HG02759 (cell line): ENCODE results near the gene LRPAP1.

Source experiments
- ATAC-seq: cut with Tn5 transposase; IDR thresholded peaks from one replicate; pipeline ENCODE4 v1.9.1; 2021; ENCODE audit warnings: mild to moderate bottlenecking, moderate library complexity; ENCODE audit not compliant: unreplicated experiment

The LRPAP1 gene

GRCh38 chr4:3475713-3476260 lies 56.4 kb downstream of the LRPAP1 start:
- no peak for ATAC-seq

DNA sequence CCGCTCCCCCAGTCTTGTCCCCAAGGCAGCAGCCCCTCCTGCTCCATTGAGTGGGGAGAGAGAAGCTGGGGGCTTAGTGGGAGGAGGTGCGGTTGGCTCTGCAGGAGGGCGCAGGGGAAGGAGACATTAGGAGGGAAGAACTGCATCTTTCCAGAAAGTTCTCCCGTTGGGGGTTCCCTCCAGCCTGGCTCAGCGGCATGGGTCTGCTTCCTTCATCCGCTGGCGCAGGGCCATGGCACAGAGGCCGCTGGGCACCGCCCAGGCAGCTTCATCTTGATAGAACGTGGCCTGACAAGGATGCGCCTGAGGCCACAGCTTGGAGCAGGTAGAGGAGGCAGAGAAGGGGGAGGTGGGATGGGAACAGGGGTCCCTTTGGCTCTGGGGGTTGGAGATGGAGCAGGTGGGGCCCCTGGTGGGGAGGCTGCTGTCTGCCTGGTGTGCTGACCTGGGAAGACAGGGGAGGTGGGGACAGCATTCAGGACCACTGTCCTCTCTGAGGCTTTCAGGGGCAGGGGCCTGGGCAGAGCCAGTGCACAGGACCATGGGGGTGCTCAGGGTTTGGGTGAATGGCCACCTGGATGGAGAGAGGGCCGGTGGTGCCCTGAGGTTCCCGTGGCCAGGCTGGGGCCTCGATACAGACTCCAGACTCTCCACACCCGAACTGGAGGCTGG lies 57.0 kb downstream of the LRPAP1 start:
- no peak for ATAC-seq

DNA sequence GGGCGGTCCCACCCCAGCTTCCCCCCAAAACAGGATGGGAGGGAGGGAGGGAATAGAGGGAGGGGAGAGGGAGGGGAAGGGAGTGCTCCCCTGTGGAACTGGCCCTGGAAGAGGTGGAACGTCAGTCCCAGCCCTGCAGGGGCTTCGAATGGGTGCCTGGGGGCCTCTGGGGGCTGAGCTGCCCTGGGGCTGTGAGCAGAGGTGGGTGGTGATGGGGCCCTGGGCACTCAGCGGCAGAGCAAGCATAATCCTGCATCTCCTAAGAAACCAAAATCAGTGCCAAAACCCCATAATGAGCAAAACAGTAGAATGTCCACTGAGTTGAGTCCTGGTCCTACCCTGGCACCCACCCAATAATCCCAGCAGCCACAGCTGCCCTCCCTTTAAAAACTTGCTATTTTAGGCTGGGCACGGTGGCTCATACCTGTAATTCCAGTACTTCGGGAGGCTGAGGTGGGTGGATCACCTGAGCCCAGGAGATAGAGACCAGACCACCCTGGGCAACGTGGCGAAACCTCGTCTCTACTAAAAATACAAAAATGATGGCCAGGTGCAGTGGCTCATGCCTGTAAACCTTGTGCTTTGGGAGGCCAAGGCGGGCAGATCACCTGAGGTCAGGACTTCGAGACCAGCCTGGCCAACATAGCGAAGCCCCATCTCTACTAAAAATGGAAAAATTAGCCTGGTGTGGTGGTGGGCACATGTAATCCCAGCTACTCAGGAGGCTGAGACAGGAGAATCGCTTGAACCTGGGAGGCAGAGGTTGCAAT lies 58.0 kb downstream of the LRPAP1 start:
- ATAC-seq: no peak

DNA sequence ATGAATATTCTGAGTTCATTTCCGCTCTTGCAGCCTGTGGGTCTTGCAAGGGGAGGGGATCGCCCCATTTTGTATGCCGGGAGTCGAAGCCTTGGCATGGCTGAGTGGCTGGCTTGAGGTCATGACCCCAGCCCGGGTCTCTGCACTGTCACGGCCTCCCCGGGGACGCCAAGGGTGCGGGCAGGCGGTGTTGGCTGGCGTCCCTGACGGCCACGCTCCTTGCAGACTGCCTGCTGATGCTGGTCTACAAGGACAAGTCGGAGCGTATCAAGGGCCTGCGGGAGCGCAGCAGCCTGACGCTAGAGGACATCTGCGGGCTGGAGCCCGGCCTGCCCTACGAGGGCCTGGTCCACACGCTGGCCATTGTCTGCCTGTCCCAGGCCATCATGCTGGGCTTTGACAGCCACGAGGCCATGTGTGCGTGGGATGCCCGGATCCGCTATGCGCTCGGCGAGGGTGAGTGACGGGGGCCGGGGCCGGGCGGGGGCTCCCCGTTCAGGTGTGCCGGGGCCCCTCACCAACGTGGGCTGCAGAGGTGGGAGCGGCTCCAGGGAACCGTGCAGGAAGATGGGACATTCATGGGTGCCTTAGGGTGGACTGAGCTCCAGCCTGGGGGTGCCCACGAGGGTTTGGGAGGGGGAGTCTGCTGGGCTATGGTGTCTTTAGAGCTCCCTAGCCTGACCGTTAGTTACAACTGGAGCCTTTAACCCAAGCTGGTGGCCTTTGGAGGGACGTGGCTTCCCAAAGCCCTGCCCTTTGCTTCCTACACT lies 58.9 kb downstream of the LRPAP1 start:
- no peak for ATAC-seq

GRCh38 chr4:3472411-3473141 lies 59.6 kb downstream of the LRPAP1 start:
- no peak for ATAC-seq

- no peak for ATAC-seq
Measured at GRCh38 chr4:3471886-3472285, 60.3 kb downstream of the LRPAP1 start.

DNA sequence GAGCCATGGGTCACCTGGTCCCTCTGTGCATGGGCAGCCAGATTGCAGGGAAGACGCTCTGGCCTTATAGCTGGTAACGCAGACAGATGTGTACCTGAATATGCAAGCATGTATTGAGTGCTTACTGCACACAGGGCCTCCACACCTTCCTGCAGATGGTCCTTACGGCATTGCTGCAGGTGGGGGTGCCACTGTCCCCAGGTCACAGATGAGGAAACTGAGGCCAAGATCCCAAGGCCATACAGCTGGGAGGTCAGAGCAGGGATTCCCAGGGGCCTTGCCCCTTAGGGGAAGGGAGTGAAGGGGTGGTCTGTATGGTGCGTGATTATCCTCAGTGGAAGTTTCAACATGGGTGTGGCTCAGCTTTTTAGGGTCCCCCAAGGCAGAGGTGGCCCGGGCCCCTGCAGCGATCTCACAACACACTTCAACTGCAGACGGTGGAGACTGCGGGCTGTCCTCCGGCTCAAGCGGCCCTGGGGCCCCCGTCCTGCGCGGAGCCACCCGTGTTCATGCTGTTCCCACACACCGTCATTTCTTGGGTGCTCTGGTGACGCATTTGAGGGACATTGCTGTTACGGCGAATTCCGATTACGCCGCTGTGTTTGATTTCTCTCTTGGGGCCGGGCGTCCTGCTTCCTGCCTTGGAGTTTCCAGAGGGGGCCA lies 61.0 kb downstream of the LRPAP1 start:
- ATAC-seq: no peak

DNA sequence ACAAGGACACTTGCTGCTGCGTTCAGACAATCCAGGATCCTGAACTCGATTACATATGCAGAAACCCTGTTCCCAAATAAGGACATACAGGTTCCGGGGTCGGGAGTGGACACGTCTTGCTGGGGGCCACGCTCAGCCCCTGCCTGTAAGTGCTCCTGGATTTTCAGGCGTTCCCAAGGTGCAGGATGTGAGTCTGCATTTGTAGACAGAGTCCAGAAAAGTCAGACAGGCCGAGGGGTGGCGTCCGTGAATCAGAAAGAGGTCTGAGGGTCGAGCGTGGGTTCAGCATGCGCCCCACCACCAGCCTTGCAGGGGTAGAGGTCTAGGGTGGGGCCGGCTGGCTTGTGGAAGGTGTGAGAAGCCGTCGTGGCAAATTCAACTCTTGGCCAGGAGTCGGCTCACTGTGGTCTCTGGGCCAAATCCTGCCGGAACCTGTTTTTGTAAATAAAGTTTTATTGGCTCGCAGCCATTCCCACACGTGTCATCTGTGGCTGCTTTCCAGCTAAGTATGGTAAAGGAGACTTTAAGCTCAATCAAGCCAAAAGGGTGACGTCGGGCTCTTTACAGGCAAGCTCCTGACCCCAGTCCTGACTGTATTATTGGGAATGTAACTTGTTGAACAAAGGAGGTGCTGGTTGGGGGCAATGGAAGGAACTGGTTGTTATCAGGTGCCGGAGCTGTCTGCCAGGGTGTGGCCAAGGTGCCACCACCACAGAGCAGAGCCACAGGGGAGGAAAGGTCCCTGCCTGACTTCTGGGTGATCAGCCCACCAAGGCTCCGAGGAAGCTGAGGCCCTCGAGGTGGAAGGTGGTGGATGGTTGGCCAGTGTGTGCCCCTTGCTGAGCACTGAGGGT lies 61.8 kb downstream of the LRPAP1 start:
- ATAC-seq: no peak

- ATAC-seq: no peak
Measured at GRCh38 chr4:3469386-3470243, 62.6 kb downstream of the LRPAP1 start.

- ATAC-seq: no peak
Measured at GRCh38 chr4:3468804-3469203, 63.4 kb downstream of the LRPAP1 start.

DNA sequence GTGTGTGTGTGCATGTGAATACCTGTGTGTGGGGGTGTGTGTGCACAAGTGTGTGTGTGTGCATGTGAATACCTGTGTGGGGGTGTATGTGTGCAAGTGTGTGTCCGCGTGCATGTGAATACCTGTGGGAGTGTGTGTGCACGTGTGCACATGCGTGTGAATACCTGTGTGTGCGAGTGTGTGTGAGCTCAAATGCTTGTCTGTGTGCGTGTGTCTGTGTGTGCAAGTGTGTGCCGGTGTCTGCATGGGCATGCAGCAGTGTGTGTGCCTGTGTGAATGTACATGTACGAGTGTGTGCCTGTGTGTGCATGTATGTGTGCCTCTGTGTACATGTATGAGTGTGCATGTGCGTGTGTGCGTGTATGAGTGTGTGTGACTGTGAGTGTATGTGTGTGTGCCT lies 64.1 kb downstream of the LRPAP1 start:
- no peak for ATAC-seq

- no peak for ATAC-seq
Measured at GRCh38 chr4:3467601-3468031, 64.6 kb downstream of the LRPAP1 start.

- no peak for ATAC-seq
Measured at GRCh38 chr4:3466691-3467600, 65.3 kb downstream of the LRPAP1 start.

- ATAC-seq: no peak
Measured at GRCh38 chr4:3465698-3466671, 66.2 kb downstream of the LRPAP1 start.

GRCh38 chr4:3464911-3465697 lies 67.1 kb downstream of the LRPAP1 start:
- no peak for ATAC-seq
